ENCODE data around the gene FCRLA.
"Not testable (repeated sequence)": the region's sequence is repeated elsewhere in the genome, so short reads cannot be mapped to it uniquely, and the experiment has no call there.

The FCRLA gene

DNA sequence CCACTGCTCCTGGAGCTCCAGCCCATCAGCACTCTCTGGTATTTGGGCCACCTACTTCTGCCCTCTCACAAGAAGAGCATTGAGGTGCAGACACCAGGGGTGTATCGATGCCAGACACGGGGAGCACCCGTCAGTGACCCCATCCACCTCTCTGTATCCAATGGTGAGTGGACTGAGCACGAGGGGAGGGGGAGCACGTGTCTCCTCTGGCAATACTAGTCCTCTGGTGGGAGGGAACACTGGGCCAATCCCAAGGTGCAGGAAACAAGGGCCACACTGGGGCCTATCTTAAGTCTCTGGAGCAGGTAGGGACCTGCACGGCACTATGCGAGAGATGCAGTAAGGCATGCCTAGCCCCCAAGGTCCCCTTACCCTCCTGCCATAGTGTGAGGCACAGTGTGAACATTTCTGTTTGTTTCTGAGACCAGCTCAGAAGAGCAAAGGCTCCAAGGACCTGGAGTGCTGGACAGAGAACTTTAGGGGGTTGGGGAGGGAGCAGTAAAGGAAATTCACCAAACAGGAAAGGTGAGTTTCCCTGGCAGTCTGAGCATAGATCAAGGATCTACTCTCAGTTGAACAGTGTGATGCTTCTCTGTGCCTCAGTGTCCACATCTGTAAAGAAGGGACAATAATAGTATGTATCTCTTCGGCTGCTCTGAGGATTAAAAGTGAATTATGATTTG, 16.6 kb downstream of the FCRLA start:
- TF ChIP-seq, protein P1, sequence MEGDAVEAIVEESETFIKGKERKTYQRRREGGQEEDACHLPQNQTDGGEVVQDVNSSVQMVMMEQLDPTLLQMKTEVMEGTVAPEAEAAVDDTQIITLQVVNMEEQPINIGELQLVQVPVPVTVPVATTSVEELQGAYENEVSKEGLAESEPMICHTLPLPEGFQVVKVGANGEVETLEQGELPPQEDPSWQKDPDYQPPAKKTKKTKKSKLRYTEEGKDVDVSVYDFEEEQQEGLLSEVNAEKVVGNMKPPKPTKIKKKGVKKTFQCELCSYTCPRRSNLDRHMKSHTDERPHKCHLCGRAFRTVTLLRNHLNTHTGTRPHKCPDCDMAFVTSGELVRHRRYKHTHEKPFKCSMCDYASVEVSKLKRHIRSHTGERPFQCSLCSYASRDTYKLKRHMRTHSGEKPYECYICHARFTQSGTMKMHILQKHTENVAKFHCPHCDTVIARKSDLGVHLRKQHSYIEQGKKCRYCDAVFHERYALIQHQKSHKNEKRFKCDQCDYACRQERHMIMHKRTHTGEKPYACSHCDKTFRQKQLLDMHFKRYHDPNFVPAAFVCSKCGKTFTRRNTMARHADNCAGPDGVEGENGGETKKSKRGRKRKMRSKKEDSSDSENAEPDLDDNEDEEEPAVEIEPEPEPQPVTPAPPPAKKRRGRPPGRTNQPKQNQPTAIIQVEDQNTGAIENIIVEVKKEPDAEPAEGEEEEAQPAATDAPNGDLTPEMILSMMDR (IDR thresholded peaks at IDR 0.05; ENCODE audit: low read depth, low read length, poor library complexity, severe bottlenecking): no peak
- no peak for TF ChIP-seq EZH2phosphoT487 (IDR thresholded peaks at IDR 0.05; ENCODE audit: borderline replicate concordance, low read length)
- no peak overlapping the region for H3K27ac ChIP-seq (ENCODE audit: low read depth, low read length)
- no peak overlapping the region for H3K4me3 ChIP-seq (ENCODE audit: low read length)
- no peaks in the 10 kb centered on the region for H3K27me3 ChIP-seq (ENCODE audit: control insufficient read depth, low read length)
- no peaks in the 10 kb centered on the region for H3K9me2 ChIP-seq (replicated peaks; ENCODE audit: control insufficient read depth, low read length)
- H3K4me2 ChIP-seq (ENCODE audit: low read length): no peak overlapping the region
- no peaks in the 10 kb centered on the region for H3K9me3 ChIP-seq (ENCODE audit: control insufficient read depth, insufficient read depth, low read length)
- H3K4me1 ChIP-seq (ENCODE audit: control insufficient read depth, low read length): peaks cover 75% of the 10 kb centered on the region
- H3K79me2 ChIP-seq (ENCODE audit: control insufficient read depth, low read length): peaks cover 14% of the 10 kb centered on the region
- no peaks in the 10 kb centered on the region for H3K36me3 ChIP-seq (ENCODE audit: control insufficient read depth, low read length)
- no peaks in the 10 kb centered on the region for H4K20me1 ChIP-seq (ENCODE audit: control insufficient read depth, insufficient read depth, low read depth, low read length)
- peaks cover 32% of the 10 kb centered on the region for H3F3A ChIP-seq (ENCODE audit: control insufficient read depth, insufficient read depth)

DNA sequence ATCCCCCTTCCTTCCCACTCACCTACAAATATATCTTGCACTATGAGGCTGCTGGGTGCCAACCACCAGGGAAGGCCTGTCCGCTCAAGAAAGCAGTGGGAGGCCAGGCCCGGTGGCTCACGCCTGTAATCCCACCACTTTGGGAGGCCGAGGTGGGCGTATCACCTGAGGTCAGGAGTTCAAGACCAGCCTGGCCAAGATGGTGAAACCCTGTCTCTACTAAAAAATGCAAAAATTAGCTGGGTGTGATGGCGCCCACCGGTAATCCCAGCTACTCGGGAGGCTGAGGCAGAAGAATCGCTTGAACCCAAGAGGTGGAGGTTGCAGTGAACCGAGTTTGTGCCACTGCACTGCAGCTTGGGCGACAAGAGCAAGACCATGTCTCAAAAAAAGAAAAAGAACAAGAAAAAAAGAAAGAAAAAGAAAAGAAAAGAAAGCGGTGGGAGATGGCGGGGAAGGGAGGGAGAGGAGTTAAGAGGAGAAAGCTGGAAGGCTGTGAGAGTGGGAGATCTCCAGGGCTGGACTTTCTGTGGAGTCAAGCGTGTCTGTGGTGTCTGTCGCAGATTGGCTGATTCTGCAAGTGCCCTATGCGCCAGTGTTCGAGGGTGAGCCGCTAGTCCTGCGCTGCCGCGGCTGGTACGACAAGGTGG, 18.4 kb downstream of the FCRLA start:
- not testable (repeated sequence) for H3K27me3 ChIP-seq (ENCODE audit: control insufficient read depth, low read length); H4K20me1 ChIP-seq (ENCODE audit: control insufficient read depth, insufficient read depth, low read depth, low read length); H3K9me3 ChIP-seq (ENCODE audit: control insufficient read depth, insufficient read depth, low read length); H3K9me2 ChIP-seq (replicated peaks; ENCODE audit: control insufficient read depth, low read length); H3K36me3 ChIP-seq (ENCODE audit: control insufficient read depth, low read length)
- H3F3A ChIP-seq (ENCODE audit: control insufficient read depth, insufficient read depth): peaks cover 22% of the 10 kb centered on the region
- peaks cover 67% of the 10 kb centered on the region for H3K4me1 ChIP-seq (ENCODE audit: control insufficient read depth, low read length)
- H3K4me2 ChIP-seq (ENCODE audit: low read length): peak overlapping the region; percentile 94
- peaks cover 14% of the 10 kb centered on the region for H3K79me2 ChIP-seq (ENCODE audit: control insufficient read depth, low read length)
- peak overlapping the region; percentile 75 for H3K27ac ChIP-seq (ENCODE audit: low read depth, low read length)
- peak overlapping the region; percentile 88 for H3K4me3 ChIP-seq (ENCODE audit: low read length)

DNA sequence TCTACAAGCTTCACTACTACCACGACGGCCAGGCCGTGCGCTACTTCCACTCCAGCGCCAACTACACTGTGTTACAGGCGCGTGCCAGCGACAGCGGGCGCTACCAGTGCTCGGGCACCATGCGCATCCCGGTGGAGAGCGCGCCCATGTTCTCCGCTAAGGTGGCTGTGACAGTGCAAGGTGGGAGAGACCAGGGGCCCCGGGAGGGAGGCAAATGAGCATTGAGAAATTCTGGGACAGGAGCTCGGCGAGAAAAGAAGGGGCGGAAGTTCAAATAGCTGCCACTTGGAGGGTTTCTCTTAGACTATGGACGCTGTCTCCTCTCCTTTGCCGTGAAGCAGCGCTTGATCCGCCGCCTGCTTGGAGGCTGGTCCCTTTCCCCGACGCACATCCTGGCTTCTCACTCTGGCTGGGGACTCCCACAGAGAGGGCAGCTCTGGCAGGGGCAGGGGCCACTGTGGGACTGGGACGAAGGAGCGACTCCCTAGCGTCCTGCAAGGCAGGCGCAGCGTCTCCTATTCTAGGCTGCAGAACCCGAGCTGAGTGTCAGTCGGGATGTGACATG, 19.0 kb downstream of the FCRLA start:
- H3K9me3 ChIP-seq (ENCODE audit: control insufficient read depth, insufficient read depth, low read length): no peaks in the 10 kb centered on the region
- H3K27ac ChIP-seq (ENCODE audit: low read depth, low read length): peak overlapping the region; percentile 75
- peak overlapping the region; percentile 94 for H3K4me2 ChIP-seq (ENCODE audit: low read length)
- H3K79me2 ChIP-seq (ENCODE audit: control insufficient read depth, low read length): peaks cover 14% of the 10 kb centered on the region
- H3K36me3 ChIP-seq (ENCODE audit: control insufficient read depth, low read length): no peaks in the 10 kb centered on the region
- H3K4me3 ChIP-seq (ENCODE audit: low read length): peak overlapping the region; percentile 88
- H3F3A ChIP-seq (ENCODE audit: control insufficient read depth, insufficient read depth): peaks cover 16% of the 10 kb centered on the region
- peaks cover 61% of the 10 kb centered on the region for H3K4me1 ChIP-seq (ENCODE audit: control insufficient read depth, low read length)
- H3K27me3 ChIP-seq (ENCODE audit: control insufficient read depth, low read length): no peaks in the 10 kb centered on the region
- H4K20me1 ChIP-seq (ENCODE audit: control insufficient read depth, insufficient read depth, low read depth, low read length): no peaks in the 10 kb centered on the region
- no peak for TF ChIP-seq EZH2phosphoT487 (IDR thresholded peaks at IDR 0.05; ENCODE audit: borderline replicate concordance, low read length)
- TF ChIP-seq, protein P1 (IDR thresholded peaks at IDR 0.05; ENCODE audit: low read depth, low read length, poor library complexity, severe bottlenecking): no peak
- no peaks in the 10 kb centered on the region for H3K9me2 ChIP-seq (replicated peaks; ENCODE audit: control insufficient read depth, low read length)

All from DOHH2 (cell line).